Liver (tissue), 9 donors: ENCODE measurements around the gene DOK5. TPM values are rescaled to one million over a fixed set of nuclear protein-coding genes. Genes with fewer than 3 reads are reported as not detected.

Experiments
- DNase-seq: peaks from one replicate; pipeline ENCODE4 v3.0.0-alpha.2; 2017; ENCODE audit warnings: low spot score
- H3K27ac ChIP-seq, 2 donors: one replicate each; pipeline ENCODE4 v1.7.0; 2013; ENCODE audit warnings: inconsistent platforms in 2 of 2, low read length in 2 of 2, control low read depth in 1 of 2, low read depth in 1 of 2, mild to moderate bottlenecking in 1 of 2
- H3K27me3 ChIP-seq, 4 donors: one replicate each; pipeline versions ENCODE4 v1.6.1 to v1.7.0; 2013; ENCODE audit warnings: low read length in 3 of 4, inconsistent platforms in 1 of 4, mild to moderate bottlenecking in 1 of 4, moderate library complexity in 1 of 4; ENCODE audit not compliant: control insufficient read depth in 4 of 4, insufficient read depth in 4 of 4
- H3K36me3 ChIP-seq, 4 donors: one replicate each; pipeline versions ENCODE4 v1.6.1 to v1.7.0; 2013; ENCODE audit warnings: low read length in 3 of 4, mild to moderate bottlenecking in 3 of 4, low read depth in 1 of 4, moderate library complexity in 1 of 4; ENCODE audit not compliant: control insufficient read depth in 4 of 4, insufficient read depth in 3 of 4
- H3K4me1 ChIP-seq, 4 donors: one replicate each; pipeline versions ENCODE4 v1.6.1 to v1.7.0; 2013; ENCODE audit warnings: low read length in 3 of 4, mild to moderate bottlenecking in 3 of 4, moderate library complexity in 1 of 4; ENCODE audit not compliant: control insufficient read depth in 4 of 4, insufficient read depth in 4 of 4
- H3K4me3 ChIP-seq, 3 donors: one replicate each; pipeline versions ENCODE4 v1.6.1 to v1.7.0; 2013; ENCODE audit warnings: low read length in 3 of 3, control low read depth in 1 of 3, low read depth in 1 of 3, mild to moderate bottlenecking in 1 of 3
- H3K9ac ChIP-seq, 2 donors: one replicate each; pipeline ENCODE4 v1.7.0; 2013; ENCODE audit warnings: low read length in 2 of 2, mild to moderate bottlenecking in 2 of 2, moderate library complexity in 2 of 2, control low read depth in 1 of 2, low read depth in 1 of 2
- H3K9me3 ChIP-seq, 4 donors: one replicate each; pipeline versions ENCODE4 v1.6.1 to v1.7.0; 2013; ENCODE audit warnings: low read length in 3 of 4; ENCODE audit not compliant: control insufficient read depth in 4 of 4
- EGR1 ChIP-seq, 2 donors: IDR thresholded peaks; 2 replicates each; pipeline ENCODE4 v1.6.1; 2016 to 2018; ENCODE audit warnings: antibody characterized with exemption in 2 of 2, low read depth in 2 of 2
- FOXA1 ChIP-seq: IDR thresholded peaks from 2 replicates; pipeline ENCODE4 v1.6.1; 2016; ENCODE audit warnings: antibody characterized with exemption
- FOXA2 ChIP-seq: IDR thresholded peaks from 2 replicates; pipeline ENCODE4 v1.6.1; 2016; ENCODE audit warnings: antibody characterized with exemption
- GABPA ChIP-seq, 2 donors: IDR thresholded peaks in 1 of 2; conservative IDR thresholded peaks in 1 of 2; 2 replicates each; pipeline ENCODE4 v1.6.1; 2016; ENCODE audit warnings: antibody characterized with exemption in 2 of 2, mild to moderate bottlenecking in 1 of 2, moderate library complexity in 1 of 2
- HNF4A ChIP-seq, 2 donors: conservative IDR thresholded peaks; 2 replicates each; pipeline ENCODE4 v1.6.1; 2016; ENCODE audit warnings: antibody characterized with exemption in 2 of 2, mild to moderate bottlenecking in 2 of 2
- JUND ChIP-seq, 2 donors: IDR thresholded peaks; 2 replicates each; pipeline ENCODE4 v1.6.1; 2016; ENCODE audit warnings: antibody characterized with exemption in 2 of 2
- RAD21 ChIP-seq, 2 donors: IDR thresholded peaks; 2 replicates each; pipeline ENCODE4 v1.6.1; 2016; ENCODE audit warnings: antibody characterized with exemption in 2 of 2, mild to moderate bottlenecking in 2 of 2
- RXRA ChIP-seq, 2 donors: IDR thresholded peaks; 2 replicates each; pipeline ENCODE4 v1.6.1; 2017 to 2018; ENCODE audit warnings: antibody characterized with exemption in 2 of 2, mild to moderate bottlenecking in 1 of 2
- SP1 ChIP-seq: IDR thresholded peaks from 2 replicates; pipeline ENCODE4 v1.6.1; 2018; ENCODE audit warnings: antibody characterized with exemption, mild to moderate bottlenecking
- TAF1 ChIP-seq: conservative IDR thresholded peaks from 2 replicates; pipeline ENCODE4 v1.6.1; 2016; ENCODE audit warnings: antibody characterized with exemption, mild to moderate bottlenecking
- WGBS: extraction: QIAGEN DNeasy Blood & Tissue Kit; methylation state at CpG from one replicate; pipeline ENCODE4 v1.1.7; 2013; 5-methylcytosine and 5-hydroxymethylcytosine counted together
- polyA plus RNA-seq, 2 donors: library from polyadenylated mRNA; stranded (reverse) in 1 of 2; unstranded in 1 of 2; fragments of 200-250 nt in 1 of 2; fragments of >200 nt in 1 of 2; fragmentation: Nextera tagmentation in 1 of 2; extraction: Ambion mirVana in 1 of 2; gene quantifications; one replicate each; pipeline versions ENCODE4 v1.2.1 to v1.2.3, GENCODE V29; 2013 to 2015
- total RNA-seq, 2 donors: library from RNA; depleted of rRNA; stranded (reverse); fragments of >200 nt; gene quantifications; one replicate each; pipeline ENCODE4 v1.2.3, GENCODE V29; 2014
- TF ChIP-seq, protein P1 (sequence below): IDR thresholded peaks from 2 replicates; pipeline ENCODE4 v1.6.1; 2016; ENCODE audit warnings: antibody characterized with exemption
- TF ChIP-seq, protein P2 (sequence below): IDR thresholded peaks from 2 replicates; pipeline ENCODE4 v1.6.1; 2016; ENCODE audit warnings: antibody characterized with exemption
- TF ChIP-seq, protein P3 (sequence below): IDR thresholded peaks from 2 replicates; pipeline ENCODE4 v1.6.1; 2016; ENCODE audit warnings: antibody characterized with exemption
- donor health status: healthy.
- donor health status: healthy.
- donor health status: healthy.
- donor health status: healthy.
- donor health status: healthy.

DOK5 gene
- total and polyA plus RNA-seq, 4 donors: 0.05 to 0.16 (median 0.09) TPM

DNA sequence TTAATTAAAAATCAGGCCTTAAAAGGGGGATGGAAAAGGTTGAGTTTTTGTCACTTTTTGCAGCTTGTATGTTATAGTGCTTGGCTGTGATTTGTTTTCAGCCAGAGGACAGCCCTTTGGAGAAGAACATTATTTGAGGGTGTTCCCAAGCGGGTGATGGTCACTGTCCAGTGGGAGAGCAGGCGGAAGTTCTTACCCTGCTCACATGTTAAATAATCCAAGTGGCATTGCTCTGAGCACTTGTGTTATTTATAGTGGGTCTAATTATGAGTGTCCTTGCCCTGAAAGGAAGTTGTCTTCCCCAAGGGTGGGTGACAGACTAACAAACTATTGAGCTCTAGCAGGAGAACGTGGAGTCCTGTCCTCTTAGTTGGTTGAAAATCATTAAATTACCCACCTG, 49.5 kb downstream of the DOK5 start:
- no peak for DNase-seq
- Histone ChIP-seq H3K27me3 (peaks cover 0 to 8% (median 0%) of the 10 kb centered on the region in 4 donors), H3K27ac (no peak overlapping the region), H3K4me1 (no peaks in the 10 kb centered on the region), H3K9ac (no peak overlapping the region), H3K4me3 (no peak overlapping the region), H3K9me3 (peaks cover 0 to under 1% (median 0%) of the 10 kb centered on the region in 4 donors), H3K36me3 (no peaks in the 10 kb centered on the region)
- WGBS: 73% methylated on average over 3 of the region's 3 CpGs
- no peak for TF ChIP-seq RAD21 (IDR thresholded peaks at IDR 0.05)
- TF ChIP-seq, protein P1, sequence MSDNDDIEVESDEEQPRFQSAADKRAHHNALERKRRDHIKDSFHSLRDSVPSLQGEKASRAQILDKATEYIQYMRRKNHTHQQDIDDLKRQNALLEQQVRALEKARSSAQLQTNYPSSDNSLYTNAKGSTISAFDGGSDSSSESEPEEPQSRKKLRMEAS: no peak

DNA sequence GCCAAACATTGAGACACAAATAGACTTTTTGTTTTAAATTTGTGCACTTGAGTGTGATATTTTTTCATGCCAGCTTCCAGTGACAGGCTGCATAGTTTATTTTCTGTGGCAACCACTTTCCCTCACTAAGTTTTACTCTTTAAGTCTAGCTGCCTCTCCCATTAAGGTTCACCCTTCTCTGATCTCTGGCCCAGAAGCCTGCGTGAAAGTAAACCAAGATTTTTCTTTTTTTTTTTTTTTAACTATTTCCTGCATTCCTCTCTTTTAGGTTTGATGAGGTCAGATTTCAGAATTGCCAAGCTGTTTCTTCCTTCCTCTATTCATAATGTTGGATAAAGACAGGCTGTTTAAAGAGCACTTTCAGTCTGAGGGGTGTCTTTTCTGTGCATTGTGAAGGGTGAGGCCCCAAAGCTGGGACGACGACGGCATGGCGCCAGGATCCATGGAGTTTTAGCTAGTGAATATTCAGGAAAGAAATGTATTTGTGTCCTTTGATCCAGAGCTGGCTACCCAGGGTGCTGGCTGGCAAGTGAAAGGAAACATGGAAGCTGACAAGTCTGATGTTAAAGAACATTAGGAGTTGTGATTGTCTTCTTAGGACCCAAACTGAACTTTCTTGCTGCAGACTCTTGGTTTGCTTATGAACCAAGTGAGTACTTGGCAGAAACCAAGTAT, 50.7 kb downstream of the DOK5 start:
- WGBS: 34% methylated on average over 5 of the region's 5 CpGs
- H3K4me1 ChIP-seq: no peaks in the 10 kb centered on the region
- no peak overlapping the region for H3K4me3 ChIP-seq
- H3K9me3 ChIP-seq: peaks cover 0 to 3% (median 0%) of the 10 kb centered on the region in 4 donors
- peaks cover 0 to 12% (median 0%) of the 10 kb centered on the region in 4 donors for H3K27me3 ChIP-seq
- no peaks in the 10 kb centered on the region for H3K36me3 ChIP-seq
- H3K9ac ChIP-seq: no peak overlapping the region
- no peak overlapping the region for H3K27ac ChIP-seq
- DNase-seq: no peak
- TF ChIP-seq TAF1 (no peak), RXRA (IDR thresholded peaks at IDR 0.05) (no peak), GABPA (IDR thresholded peaks at IDR 0.05 in 1 of 2, conservative IDR thresholded peaks at IDR 0.05 in 1 of 2) (no peak), FOXA1 (no peak), SP1 (no peak), EGR1 (IDR thresholded peaks at IDR 0.05; ENCODE audit: low read depth in 2 of 2) (no peak), FOXA2 (no peak), JUND (IDR thresholded peaks at IDR 0.05) (no peak), HNF4A (conservative IDR thresholded peaks at IDR 0.05) (no peak)
- TF ChIP-seq, protein P2, sequence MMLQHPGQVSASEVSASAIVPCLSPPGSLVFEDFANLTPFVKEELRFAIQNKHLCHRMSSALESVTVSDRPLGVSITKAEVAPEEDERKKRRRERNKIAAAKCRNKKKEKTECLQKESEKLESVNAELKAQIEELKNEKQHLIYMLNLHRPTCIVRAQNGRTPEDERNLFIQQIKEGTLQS: no peak
- TF ChIP-seq, protein P1: no peak
- TF ChIP-seq, protein P3, sequence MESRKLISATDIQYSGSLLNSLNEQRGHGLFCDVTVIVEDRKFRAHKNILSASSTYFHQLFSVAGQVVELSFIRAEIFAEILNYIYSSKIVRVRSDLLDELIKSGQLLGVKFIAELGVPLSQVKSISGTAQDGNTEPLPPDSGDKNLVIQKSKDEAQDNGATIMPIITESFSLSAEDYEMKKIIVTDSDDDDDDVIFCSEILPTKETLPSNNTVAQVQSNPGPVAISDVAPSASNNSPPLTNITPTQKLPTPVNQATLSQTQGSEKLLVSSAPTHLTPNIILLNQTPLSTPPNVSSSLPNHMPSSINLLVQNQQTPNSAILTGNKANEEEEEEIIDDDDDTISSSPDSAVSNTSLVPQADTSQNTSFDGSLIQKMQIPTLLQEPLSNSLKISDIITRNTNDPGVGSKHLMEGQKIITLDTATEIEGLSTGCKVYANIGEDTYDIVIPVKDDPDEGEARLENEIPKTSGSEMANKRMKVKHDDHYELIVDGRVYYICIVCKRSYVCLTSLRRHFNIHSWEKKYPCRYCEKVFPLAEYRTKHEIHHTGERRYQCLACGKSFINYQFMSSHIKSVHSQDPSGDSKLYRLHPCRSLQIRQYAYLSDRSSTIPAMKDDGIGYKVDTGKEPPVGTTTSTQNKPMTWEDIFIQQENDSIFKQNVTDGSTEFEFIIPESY: no peak

DNA sequence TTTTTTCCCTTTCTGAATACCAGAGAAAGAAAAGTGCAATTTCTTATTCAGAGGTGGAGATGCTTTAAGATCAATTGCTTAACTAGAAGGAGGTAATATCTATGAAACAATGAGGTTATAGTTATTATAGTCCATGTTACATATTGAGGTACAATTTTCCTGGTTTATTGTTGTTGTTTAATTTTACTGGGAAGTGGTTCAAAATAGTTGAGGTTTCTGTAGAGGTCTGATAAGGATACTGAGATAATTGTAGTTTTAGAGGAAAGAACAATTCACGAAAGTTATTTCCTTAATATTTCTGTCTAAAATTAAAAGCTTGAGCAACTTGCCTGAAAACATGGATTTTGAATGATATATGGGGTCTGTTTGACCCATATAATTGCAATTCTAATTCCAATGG, 51.4 kb downstream of the DOK5 start:
- Histone ChIP-seq H3K4me1 (no peaks in the 10 kb centered on the region), H3K36me3 (no peaks in the 10 kb centered on the region), H3K9ac (no peak overlapping the region), H3K27me3 (peaks cover 0 to 12% (median 0%) of the 10 kb centered on the region in 4 donors), H3K9me3 (peaks cover 0 to 3% (median 0%) of the 10 kb centered on the region in 4 donors), H3K27ac (no peak overlapping the region), H3K4me3 (no peak overlapping the region)
- TF ChIP-seq EGR1 (IDR thresholded peaks at IDR 0.05; ENCODE audit: low read depth in 2 of 2) (no peak), FOXA1 (no peak)
- WGBS: 62% methylated on average over 1 of the region's 1 CpG
- DNase-seq: no peak
